ENCODE data around the gene C10orf67.

DNA sequence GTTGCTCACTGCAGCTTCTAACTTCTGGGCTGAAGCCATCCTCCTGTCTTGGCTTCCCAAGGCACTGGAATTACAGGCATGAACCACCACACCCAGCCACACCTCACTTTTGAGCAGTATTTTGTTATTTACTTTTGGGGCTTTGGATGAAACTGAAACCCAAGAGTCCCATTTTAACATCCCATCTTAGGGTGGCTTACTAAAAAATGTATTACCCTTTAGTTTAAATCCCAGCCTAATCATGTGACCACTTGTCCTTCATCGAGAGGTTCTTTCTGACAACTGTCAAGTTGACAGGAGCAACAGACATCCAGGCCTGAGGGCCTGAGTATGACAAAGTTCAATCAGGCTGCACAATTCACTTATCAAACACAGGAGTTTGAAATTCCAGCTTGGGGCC is 33.6 kb downstream of the C10orf67 start:
- TF ChIP-seq POLR2AphosphoS5 (IDR thresholded peaks at IDR 0.05; ENCODE audit: low read depth) (no peak), EZH2 (IDR thresholded peaks at IDR 0.05; ENCODE audit: low read depth, unreplicated experiment) (no peak), EZH2phosphoT487 (IDR thresholded peaks at IDR 0.05; ENCODE audit: unreplicated experiment) (no peak), NANOG (IDR thresholded peaks at IDR 0.05; ENCODE audit: borderline replicate concordance) (no peak), CREB1 (CRISPR knock-in tag; IDR thresholded peaks at IDR 0.05; ENCODE audit: low read depth) (no peak), JUNB (IDR thresholded peaks at IDR 0.05; ENCODE audit: unreplicated experiment) (no peak), ZNF114 (CRISPR knock-in tag; IDR thresholded peaks at IDR 0.05) (no peak), ZNF331 (CRISPR knock-in tag; IDR thresholded peaks at IDR 0.05; ENCODE audit: low read depth) (no peak), STAT1 (IDR thresholded peaks at IDR 0.05; ENCODE audit: unreplicated experiment) (no peak)
- TF ChIP-seq, protein P1, sequence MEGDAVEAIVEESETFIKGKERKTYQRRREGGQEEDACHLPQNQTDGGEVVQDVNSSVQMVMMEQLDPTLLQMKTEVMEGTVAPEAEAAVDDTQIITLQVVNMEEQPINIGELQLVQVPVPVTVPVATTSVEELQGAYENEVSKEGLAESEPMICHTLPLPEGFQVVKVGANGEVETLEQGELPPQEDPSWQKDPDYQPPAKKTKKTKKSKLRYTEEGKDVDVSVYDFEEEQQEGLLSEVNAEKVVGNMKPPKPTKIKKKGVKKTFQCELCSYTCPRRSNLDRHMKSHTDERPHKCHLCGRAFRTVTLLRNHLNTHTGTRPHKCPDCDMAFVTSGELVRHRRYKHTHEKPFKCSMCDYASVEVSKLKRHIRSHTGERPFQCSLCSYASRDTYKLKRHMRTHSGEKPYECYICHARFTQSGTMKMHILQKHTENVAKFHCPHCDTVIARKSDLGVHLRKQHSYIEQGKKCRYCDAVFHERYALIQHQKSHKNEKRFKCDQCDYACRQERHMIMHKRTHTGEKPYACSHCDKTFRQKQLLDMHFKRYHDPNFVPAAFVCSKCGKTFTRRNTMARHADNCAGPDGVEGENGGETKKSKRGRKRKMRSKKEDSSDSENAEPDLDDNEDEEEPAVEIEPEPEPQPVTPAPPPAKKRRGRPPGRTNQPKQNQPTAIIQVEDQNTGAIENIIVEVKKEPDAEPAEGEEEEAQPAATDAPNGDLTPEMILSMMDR (conservative IDR thresholded peaks at IDR 0.05; ENCODE audit: low read depth in 2 of 2), result no peak
- TF ChIP-seq, protein P2, sequence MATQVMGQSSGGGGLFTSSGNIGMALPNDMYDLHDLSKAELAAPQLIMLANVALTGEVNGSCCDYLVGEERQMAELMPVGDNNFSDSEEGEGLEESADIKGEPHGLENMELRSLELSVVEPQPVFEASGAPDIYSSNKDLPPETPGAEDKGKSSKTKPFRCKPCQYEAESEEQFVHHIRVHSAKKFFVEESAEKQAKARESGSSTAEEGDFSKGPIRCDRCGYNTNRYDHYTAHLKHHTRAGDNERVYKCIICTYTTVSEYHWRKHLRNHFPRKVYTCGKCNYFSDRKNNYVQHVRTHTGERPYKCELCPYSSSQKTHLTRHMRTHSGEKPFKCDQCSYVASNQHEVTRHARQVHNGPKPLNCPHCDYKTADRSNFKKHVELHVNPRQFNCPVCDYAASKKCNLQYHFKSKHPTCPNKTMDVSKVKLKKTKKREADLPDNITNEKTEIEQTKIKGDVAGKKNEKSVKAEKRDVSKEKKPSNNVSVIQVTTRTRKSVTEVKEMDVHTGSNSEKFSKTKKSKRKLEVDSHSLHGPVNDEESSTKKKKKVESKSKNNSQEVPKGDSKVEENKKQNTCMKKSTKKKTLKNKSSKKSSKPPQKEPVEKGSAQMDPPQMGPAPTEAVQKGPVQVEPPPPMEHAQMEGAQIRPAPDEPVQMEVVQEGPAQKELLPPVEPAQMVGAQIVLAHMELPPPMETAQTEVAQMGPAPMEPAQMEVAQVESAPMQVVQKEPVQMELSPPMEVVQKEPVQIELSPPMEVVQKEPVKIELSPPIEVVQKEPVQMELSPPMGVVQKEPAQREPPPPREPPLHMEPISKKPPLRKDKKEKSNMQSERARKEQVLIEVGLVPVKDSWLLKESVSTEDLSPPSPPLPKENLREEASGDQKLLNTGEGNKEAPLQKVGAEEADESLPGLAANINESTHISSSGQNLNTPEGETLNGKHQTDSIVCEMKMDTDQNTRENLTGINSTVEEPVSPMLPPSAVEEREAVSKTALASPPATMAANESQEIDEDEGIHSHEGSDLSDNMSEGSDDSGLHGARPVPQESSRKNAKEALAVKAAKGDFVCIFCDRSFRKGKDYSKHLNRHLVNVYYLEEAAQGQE (IDR thresholded peaks at IDR 0.05; ENCODE audit: unreplicated experiment), result no peak
- TF ChIP-seq, protein P3, sequence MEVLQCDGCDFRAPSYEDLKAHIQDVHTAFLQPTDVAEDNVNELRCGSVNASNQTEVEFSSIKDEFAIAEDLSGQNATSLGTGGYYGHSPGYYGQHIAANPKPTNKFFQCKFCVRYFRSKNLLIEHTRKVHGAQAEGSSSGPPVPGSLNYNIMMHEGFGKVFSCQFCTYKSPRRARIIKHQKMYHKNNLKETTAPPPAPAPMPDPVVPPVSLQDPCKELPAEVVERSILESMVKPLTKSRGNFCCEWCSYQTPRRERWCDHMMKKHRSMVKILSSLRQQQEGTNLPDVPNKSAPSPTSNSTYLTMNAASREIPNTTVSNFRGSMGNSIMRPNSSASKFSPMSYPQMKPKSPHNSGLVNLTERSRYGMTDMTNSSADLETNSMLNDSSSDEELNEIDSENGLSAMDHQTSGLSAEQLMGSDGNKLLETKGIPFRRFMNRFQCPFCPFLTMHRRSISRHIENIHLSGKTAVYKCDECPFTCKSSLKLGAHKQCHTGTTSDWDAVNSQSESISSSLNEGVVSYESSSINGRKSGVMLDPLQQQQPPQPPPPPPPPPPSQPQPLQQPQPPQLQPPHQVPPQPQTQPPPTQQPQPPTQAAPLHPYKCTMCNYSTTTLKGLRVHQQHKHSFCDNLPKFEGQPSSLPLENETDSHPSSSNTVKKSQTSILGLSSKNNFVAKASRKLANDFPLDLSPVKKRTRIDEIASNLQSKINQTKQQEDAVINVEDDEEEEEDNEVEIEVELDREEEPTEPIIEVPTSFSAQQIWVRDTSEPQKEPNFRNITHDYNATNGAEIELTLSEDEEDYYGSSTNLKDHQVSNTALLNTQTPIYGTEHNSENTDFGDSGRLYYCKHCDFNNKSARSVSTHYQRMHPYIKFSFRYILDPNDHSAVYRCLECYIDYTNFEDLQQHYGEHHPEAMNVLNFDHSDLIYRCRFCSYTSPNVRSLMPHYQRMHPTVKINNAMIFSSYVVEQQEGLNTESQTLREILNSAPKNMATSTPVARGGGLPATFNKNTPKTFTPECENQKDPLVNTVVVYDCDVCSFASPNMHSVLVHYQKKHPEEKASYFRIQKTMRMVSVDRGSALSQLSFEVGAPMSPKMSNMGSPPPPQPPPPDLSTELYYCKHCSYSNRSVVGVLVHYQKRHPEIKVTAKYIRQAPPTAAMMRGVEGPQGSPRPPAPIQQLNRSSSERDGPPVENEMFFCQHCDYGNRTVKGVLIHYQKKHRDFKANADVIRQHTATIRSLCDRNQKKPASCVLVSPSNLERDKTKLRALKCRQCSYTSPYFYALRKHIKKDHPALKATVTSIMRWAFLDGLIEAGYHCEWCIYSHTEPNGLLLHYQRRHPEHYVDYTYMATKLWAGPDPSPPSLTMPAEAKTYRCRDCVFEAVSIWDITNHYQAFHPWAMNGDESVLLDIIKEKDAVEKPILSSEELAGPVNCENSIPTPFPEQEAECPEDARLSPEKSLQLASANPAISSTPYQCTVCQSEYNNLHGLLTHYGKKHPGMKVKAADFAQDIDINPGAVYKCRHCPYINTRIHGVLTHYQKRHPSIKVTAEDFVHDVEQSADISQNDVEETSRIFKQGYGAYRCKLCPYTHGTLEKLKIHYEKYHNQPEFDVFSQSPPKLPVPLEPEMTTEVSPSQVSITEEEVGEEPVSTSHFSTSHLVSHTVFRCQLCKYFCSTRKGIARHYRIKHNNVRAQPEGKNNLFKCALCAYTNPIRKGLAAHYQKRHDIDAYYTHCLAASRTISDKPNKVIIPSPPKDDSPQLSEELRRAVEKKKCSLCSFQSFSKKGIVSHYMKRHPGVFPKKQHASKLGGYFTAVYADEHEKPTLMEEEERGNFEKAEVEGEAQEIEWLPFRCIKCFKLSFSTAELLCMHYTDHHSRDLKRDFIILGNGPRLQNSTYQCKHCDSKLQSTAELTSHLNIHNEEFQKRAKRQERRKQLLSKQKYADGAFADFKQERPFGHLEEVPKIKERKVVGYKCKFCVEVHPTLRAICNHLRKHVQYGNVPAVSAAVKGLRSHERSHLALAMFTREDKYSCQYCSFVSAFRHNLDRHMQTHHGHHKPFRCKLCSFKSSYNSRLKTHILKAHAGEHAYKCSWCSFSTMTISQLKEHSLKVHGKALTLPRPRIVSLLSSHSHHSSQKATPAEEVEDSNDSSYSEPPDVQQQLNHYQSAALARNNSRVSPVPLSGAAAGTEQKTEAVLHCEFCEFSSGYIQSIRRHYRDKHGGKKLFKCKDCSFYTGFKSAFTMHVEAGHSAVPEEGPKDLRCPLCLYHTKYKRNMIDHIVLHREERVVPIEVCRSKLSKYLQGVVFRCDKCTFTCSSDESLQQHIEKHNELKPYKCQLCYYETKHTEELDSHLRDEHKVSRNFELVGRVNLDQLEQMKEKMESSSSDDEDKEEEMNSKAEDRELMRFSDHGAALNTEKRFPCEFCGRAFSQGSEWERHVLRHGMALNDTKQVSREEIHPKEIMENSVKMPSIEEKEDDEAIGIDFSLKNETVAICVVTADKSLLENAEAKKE (CRISPR knock-in tag; IDR thresholded peaks at IDR 0.05), result no peak
- TF ChIP-seq, protein P4, sequence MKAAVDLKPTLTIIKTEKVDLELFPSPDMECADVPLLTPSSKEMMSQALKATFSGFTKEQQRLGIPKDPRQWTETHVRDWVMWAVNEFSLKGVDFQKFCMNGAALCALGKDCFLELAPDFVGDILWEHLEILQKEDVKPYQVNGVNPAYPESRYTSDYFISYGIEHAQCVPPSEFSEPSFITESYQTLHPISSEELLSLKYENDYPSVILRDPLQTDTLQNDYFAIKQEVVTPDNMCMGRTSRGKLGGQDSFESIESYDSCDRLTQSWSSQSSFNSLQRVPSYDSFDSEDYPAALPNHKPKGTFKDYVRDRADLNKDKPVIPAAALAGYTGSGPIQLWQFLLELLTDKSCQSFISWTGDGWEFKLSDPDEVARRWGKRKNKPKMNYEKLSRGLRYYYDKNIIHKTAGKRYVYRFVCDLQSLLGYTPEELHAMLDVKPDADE (IDR thresholded peaks at IDR 0.05), result no peak
